ENCODE measurements around the gene MBTPS1. TPM values are rescaled to one million over a fixed set of nuclear protein-coding genes. Genes with fewer than 3 reads are reported as not detected.

Gene MBTPS1
- total RNA-seq, result 10 to 100 TPM; 34.5 to 45.6 (median 40.1) TPM
- long read RNA-seq, full-length matches to known transcripts, result 1 of 4 reads
- long read RNA-seq, partial matches to known transcripts, result 2 of 4 reads
- long read RNA-seq, other reads (novel, unspliced or antisense), result 1 of 4 reads

DNA sequence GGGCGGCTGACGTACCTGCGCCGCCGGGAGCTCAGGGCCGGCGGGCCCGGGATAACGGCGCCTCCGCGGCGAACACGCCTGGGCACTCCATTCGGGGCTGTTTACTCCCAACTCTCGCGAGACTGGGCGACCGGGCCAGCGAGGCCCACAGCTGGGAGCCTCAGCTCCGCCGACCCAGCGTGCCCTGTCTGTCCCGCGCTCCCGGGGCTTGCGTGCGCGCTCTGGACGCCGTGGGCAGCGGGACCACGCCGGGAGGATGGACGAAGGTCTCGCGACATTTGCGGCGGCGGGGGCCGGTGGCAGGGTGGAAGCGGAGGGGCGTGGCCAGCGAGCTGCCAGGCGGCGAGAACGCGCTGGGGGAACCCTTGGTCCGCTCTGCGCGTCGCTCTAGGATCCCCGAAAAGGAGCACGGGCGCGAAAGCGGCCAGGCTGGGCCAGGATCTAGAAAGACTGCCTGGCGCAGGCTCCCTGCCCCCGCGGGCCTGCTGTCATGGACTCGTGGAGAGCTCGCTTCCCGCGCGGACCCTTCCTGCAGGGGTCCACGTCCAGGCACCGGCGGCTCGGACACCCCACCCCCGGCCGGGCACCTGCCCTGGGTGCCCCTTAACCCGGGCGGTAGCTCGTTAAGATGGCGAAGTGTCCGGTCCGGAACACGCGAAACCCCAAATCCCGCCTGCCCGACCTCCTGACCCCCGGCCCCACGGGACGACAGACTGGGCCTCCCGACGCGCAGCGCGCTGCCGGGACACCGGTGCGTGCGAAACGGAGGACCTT, at the start of gene MBTPS1:
MBTPS1 (minus strand) TSS at position 223 of the 774 bp plus-strand sequence. CDS start 15,159 bp downstream, outside the sequence.
- peak; percentile 99 for DNase-seq
- peak within 1 kb of the TSS; percentile 82 to 90 (median 84) for H3K27ac ChIP-seq
- intact Hi-C loops (cut with DNase I), result no loop called here
- under 1% methylated on average over 15 of the region's 94 CpGs for WGBS (ENCODE audit: insufficient coverage, low coverage, low lambda C conversion rate, missing lambda C conversion rate)
- ATAC-seq, result peak; percentile 98 to 99 (median 98)
- H3K9me3 ChIP-seq, result no peaks in the 10 kb centered on the region
- TF ChIP-seq POLR2A (IDR thresholded peaks at IDR 0.05), result peak; percentile 69
- TF ChIP-seq, protein P1, sequence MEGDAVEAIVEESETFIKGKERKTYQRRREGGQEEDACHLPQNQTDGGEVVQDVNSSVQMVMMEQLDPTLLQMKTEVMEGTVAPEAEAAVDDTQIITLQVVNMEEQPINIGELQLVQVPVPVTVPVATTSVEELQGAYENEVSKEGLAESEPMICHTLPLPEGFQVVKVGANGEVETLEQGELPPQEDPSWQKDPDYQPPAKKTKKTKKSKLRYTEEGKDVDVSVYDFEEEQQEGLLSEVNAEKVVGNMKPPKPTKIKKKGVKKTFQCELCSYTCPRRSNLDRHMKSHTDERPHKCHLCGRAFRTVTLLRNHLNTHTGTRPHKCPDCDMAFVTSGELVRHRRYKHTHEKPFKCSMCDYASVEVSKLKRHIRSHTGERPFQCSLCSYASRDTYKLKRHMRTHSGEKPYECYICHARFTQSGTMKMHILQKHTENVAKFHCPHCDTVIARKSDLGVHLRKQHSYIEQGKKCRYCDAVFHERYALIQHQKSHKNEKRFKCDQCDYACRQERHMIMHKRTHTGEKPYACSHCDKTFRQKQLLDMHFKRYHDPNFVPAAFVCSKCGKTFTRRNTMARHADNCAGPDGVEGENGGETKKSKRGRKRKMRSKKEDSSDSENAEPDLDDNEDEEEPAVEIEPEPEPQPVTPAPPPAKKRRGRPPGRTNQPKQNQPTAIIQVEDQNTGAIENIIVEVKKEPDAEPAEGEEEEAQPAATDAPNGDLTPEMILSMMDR (IDR thresholded peaks at IDR 0.05), result no peak
- H3K36me3 ChIP-seq, result no peaks in the 10 kb centered on the region
- no peaks in the 10 kb centered on the region for H3K27me3 ChIP-seq
- H3K4me3 ChIP-seq, result peak within 1 kb of the TSS; percentile 78 to 98 (median 96)
- H3K4me1 ChIP-seq, result peaks cover 0 to 15% (median 0%) of the 10 kb centered on the region in 4 donors

DNA sequence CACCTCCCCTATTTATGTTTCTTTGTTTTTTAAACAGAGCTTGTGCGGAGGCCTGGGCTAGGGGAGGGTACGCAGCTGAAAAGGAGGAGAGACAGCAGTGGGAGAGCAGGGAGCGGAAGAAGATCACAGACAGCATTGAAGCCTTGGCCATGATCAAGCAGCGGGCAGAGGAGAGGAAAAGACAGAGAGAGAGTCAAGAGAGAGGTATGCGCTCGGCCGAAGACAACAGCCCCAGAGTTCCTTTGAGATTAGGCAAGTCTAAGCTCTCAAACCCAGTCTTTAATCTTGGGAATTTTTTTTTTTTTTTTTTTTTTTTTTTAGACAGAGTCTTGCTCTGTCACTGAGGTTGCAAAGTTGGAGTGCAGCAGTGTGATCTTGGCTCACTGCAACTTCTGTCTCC, 49.0 kb upstream of the MBTPS1 start:
- DNase-seq (no peak), ATAC-seq (no peak)
- no peak overlapping the region for H3K4me3 ChIP-seq
- WGBS (ENCODE audit: insufficient coverage, low coverage, low lambda C conversion rate, missing lambda C conversion rate), result 90% methylated on average over 6 of the region's 7 CpGs
- TF ChIP-seq, protein P1 (IDR thresholded peaks at IDR 0.05), result no peak
- no peak for TF ChIP-seq POLR2A (IDR thresholded peaks at IDR 0.05)
- H3K36me3 ChIP-seq, result no peaks in the 10 kb centered on the region
- no peaks in the 10 kb centered on the region for H3K4me1 ChIP-seq
- no peaks in the 10 kb centered on the region for H3K9me3 ChIP-seq
- intact Hi-C loops (cut with DNase I), result no loop called here
- H3K27me3 ChIP-seq, result no peaks in the 10 kb centered on the region
- H3K27ac ChIP-seq, result no peak overlapping the region

DNA sequence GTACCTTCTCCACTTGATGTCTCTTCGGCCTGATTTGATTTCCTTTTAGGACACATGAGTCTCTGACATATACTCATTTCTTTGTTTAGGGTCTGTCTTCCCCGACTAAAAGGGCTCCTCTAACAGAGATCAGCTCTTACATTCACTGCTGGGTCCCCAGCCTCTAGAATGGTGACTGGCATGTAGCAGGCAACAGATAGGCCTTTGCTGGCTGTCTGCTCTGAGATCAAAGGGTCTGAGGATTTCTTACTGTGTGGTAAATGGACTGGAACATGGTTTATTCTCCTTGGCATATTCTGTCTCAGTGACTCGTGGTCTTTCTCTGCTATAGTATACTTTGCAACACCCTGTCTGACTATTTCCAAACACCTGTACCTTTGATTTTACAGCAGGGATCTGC, 45.1 kb upstream of the MBTPS1 start:
- no peaks in the 10 kb centered on the region for H3K36me3 ChIP-seq
- no peak overlapping the region for H3K27ac ChIP-seq
- DNase-seq, result no peak
- no peak overlapping the region for H3K4me3 ChIP-seq
- H3K27me3 ChIP-seq, result no peaks in the 10 kb centered on the region
- TF ChIP-seq, protein P1 (IDR thresholded peaks at IDR 0.05), result no peak
- no peak for TF ChIP-seq POLR2A (IDR thresholded peaks at IDR 0.05)
- intact Hi-C loops (cut with DNase I), result no loop called here
- H3K4me1 ChIP-seq, result no peaks in the 10 kb centered on the region
- WGBS (ENCODE audit: insufficient coverage, low coverage, low lambda C conversion rate, missing lambda C conversion rate), result 52% methylated on average over 3 of the region's 3 CpGs
- no peak for ATAC-seq
- no peaks in the 10 kb centered on the region for H3K9me3 ChIP-seq

DNA sequence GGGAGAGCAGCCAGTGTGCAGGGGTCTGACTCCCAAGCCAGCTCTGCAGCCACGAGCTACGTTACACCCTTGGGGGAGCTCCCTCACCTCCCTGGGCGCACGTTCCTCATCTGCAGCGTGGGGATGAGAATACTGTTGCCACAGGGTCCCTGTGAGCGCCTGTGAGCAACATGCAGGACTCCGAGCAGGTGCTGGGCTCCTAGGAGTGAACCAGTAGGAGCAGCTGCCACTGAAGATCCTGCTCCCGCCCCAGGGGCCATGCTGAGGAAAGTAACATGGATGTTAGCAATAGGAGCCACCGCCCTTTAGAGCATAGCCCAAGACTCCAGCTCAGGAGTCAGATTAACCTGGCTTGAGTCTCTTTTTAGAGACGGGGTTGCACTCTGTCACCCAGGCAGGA, 44.3 kb upstream of the MBTPS1 start:
- WGBS (ENCODE audit: insufficient coverage, low coverage, low lambda C conversion rate, missing lambda C conversion rate), result 71% methylated on average over 1 of the region's 10 CpGs
- TF ChIP-seq, protein P1 (IDR thresholded peaks at IDR 0.05), result no peak
- no peak for TF ChIP-seq POLR2A (IDR thresholded peaks at IDR 0.05)
- ATAC-seq, result no peak
- no peaks in the 10 kb centered on the region for H3K9me3 ChIP-seq
- DNase-seq, result no peak
- no peak overlapping the region for H3K4me3 ChIP-seq
- intact Hi-C loops (cut with DNase I), result no loop called here
- H3K27me3 ChIP-seq, result no peaks in the 10 kb centered on the region
- no peaks in the 10 kb centered on the region for H3K4me1 ChIP-seq
- no peaks in the 10 kb centered on the region for H3K36me3 ChIP-seq
- no peak overlapping the region for H3K27ac ChIP-seq
